ENCODE results near the gene TRAPPC3L. TPM values are rescaled to one million over a fixed set of nuclear protein-coding genes. Genes with fewer than 3 reads are reported as not detected.

Gene TRAPPC3L
- total RNA-seq, 1 experiment from 2014 or later: not detected

GRCh38 chr6:116492331-116493067 lies 53.0 kb downstream of the TRAPPC3L start:
- ATAC-seq (no peak), DNase-seq (ENCODE audit: low read depth, low spot score) (no peak)
- no peaks in the 10 kb centered on the region for H3K27me3 ChIP-seq (ENCODE audit: control insufficient read depth, insufficient read depth, low read length)
- TF ChIP-seq CTCF (IDR thresholded peaks at IDR 0.05) (no peak), TCF7L2 (IDR thresholded peaks at IDR 0.05; ENCODE audit: low read depth, low read length) (no peak)
- ChIA-PET POLR2A (no interaction called here), CTCF (no interaction called here)
- no peaks in the 10 kb centered on the region for H3K4me1 ChIP-seq (ENCODE audit: control insufficient read depth, insufficient read depth, low read length)
- intact Hi-C loops (cut with micrococcal nuclease; ENCODE audit: unreplicated experiment): no loop called here
- no peaks in the 10 kb centered on the region for H3K36me3 ChIP-seq (ENCODE audit: control insufficient read depth, insufficient read depth, low read length)
- H3K27ac ChIP-seq (ENCODE audit: low read length): no peak overlapping the region
- no TSS peak for BruUV-seq (replicated peaks)
- no peak overlapping the region for H3K4me3 ChIP-seq (ENCODE audit: low read depth in 2 of 2, low read length in 2 of 2)
- in situ Hi-C loops (cut with HindIII; ENCODE audit: low pct_unique_long_range_greater_than_20kb, low sequenced_read_pairs): no loop called here
- no peaks in the 10 kb centered on the region for H3K9me3 ChIP-seq (ENCODE audit: control insufficient read depth, insufficient read depth, low read depth, low read length)

GRCh38 chr6:116491610-116492330 lies 53.7 kb downstream of the TRAPPC3L start:
- no peak for DNase-seq (ENCODE audit: low read depth, low spot score)
- Histone ChIP-seq H3K9me3 (ENCODE audit: control insufficient read depth, insufficient read depth, low read depth, low read length) (no peaks in the 10 kb centered on the region), H3K27ac (ENCODE audit: low read length) (no peak overlapping the region), H3K4me3 (ENCODE audit: low read depth in 2 of 2, low read length in 2 of 2) (no peak overlapping the region), H3K36me3 (ENCODE audit: control insufficient read depth, insufficient read depth, low read length) (no peaks in the 10 kb centered on the region), H3K4me1 (ENCODE audit: control insufficient read depth, insufficient read depth, low read length) (no peaks in the 10 kb centered on the region), H3K27me3 (ENCODE audit: control insufficient read depth, insufficient read depth, low read length) (peaks cover 2% of the 10 kb centered on the region; the same call in 1 of the 2 replicates)
- no TSS peak for BruUV-seq (replicated peaks)
- in situ Hi-C loops (cut with HindIII; ENCODE audit: low pct_unique_long_range_greater_than_20kb, low sequenced_read_pairs) (no loop called here), intact Hi-C loops (cut with micrococcal nuclease; ENCODE audit: unreplicated experiment) (no loop called here)
- no peak for TF ChIP-seq POLR2AphosphoS5 (IDR thresholded peaks at IDR 0.05; ENCODE audit: low read depth, low read length)
- no peak for TF ChIP-seq REST (IDR thresholded peaks at IDR 0.05; ENCODE audit: insufficient read depth in 1 of 2, low read depth in 2 of 2, low read length in 1 of 2)
- TF ChIP-seq CTCF (IDR thresholded peaks at IDR 0.05): no peak
- no peak for TF ChIP-seq SIN3A (IDR thresholded peaks at IDR 0.05; ENCODE audit: borderline replicate concordance, insufficient read depth, low read depth, low read length)
- TF ChIP-seq TCF7L2 (IDR thresholded peaks at IDR 0.05; ENCODE audit: low read depth, low read length): no peak
- CTCF ChIA-PET: no interaction called here
- ATAC-seq: 0 out of 2 replicates have a peak, but pooled peaks have one; percentile 51
- POLR2A ChIA-PET: interaction anchor here (0.6 kb wide), 1 partner anchor 20 kb away, joined by 3 read pairs; no protein-coding TSS in a partner anchor
